Osteocyte (in vitro differentiated cells): Measurements from ENCODE around the gene HOMEZ. TPM values are rescaled to one million over a fixed set of nuclear protein-coding genes. Genes with fewer than 3 reads are reported as not detected.
"Not testable (repeated sequence)": the region's sequence is repeated elsewhere in the genome, so short reads cannot be mapped to it uniquely, and the experiment has no call there.

Source experiments
- DNase-seq: peaks from one replicate; pipeline ENCODE4 v3.0.0; 2021; ENCODE audit warnings: mixed read lengths; ENCODE audit not compliant: unreplicated experiment; ENCODE audit errors: extremely low spot score
- H3K27ac Mint-ChIP-seq: one replicate; pipeline ENCODE4 v1.8.0; 2021; ENCODE audit warnings: mild to moderate bottlenecking, mixed read lengths; ENCODE audit not compliant: unreplicated experiment
- H3K27me3 Mint-ChIP-seq: one replicate; pipeline ENCODE4 v1.8.0; 2021; ENCODE audit warnings: mixed read lengths; ENCODE audit not compliant: unreplicated experiment
- H3K36me3 Mint-ChIP-seq: one replicate; pipeline ENCODE4 v1.8.0; 2021; ENCODE audit warnings: mixed read lengths; ENCODE audit not compliant: unreplicated experiment
- H3K4me1 Mint-ChIP-seq: one replicate; pipeline ENCODE4 v1.8.0; 2021; ENCODE audit warnings: mixed read lengths; ENCODE audit not compliant: unreplicated experiment
- H3K4me3 Mint-ChIP-seq: one replicate; pipeline ENCODE4 v1.8.0; 2021; ENCODE audit warnings: mild to moderate bottlenecking, moderate library complexity, mixed read lengths; ENCODE audit not compliant: unreplicated experiment
- H3K9me3 Mint-ChIP-seq: one replicate; pipeline ENCODE4 v1.8.0; 2021; ENCODE audit warnings: mixed read lengths; ENCODE audit not compliant: unreplicated experiment
- CTCF ChIP-seq: fragments of 200-600 bp; sonication (generic); IDR thresholded peaks from 2 replicates; pipeline ENCODE4 v1.5.0; 2021; ENCODE audit warnings: antibody characterized with exemption, mild to moderate bottlenecking, moderate library complexity
- total RNA-seq: library from RNA; stranded (reverse); gene quantifications from 2 replicates; pipeline ENCODE4 v1.2.1, GENCODE V29; 2021

HOMEZ gene
- total RNA-seq, 1 donor from 2014 or later: 8.4 TPM

- no peak for TF ChIP-seq CTCF
- H3K36me3 Mint-ChIP-seq: no peaks in the 10 kb centered on the region
Observed at GRCh38 chr14:23242076-23242475, 43.9 kb downstream of the HOMEZ start.

GRCh38 chr14:23241061-23241715, 44.7 kb downstream of the HOMEZ start:
- peaks cover 50% of the 10 kb centered on the region for H3K27me3 Mint-ChIP-seq
- H3K4me1 Mint-ChIP-seq: not testable (repeated sequence)

More at GRCh38 chr14:23242076-23242475, 43.9 kb downstream of the HOMEZ start:
- no peak for DNase-seq
- H3K27ac Mint-ChIP-seq: no peak overlapping the region
- H3K27me3 Mint-ChIP-seq: peaks cover 52% of the 10 kb centered on the region
- peaks cover 8% of the 10 kb centered on the region for H3K4me1 Mint-ChIP-seq
- H3K9me3 Mint-ChIP-seq: no peaks in the 10 kb centered on the region
- H3K4me3 Mint-ChIP-seq: no peak overlapping the region

GRCh38 chr14:23240661-23241060, 45.3 kb downstream of the HOMEZ start:
- no peak for TF ChIP-seq CTCF
- Mint-ChIP-seq H3K27ac (no peak overlapping the region), H3K36me3 (no peaks in the 10 kb centered on the region), H3K4me1 (peaks cover 8% of the 10 kb centered on the region), H3K4me3 (no peak overlapping the region), H3K9me3 (no peaks in the 10 kb centered on the region), H3K27me3 (peaks cover 45% of the 10 kb centered on the region)
- DNase-seq: no peak

More at GRCh38 chr14:23241061-23241715, 44.7 kb downstream of the HOMEZ start:
- H3K9me3 Mint-ChIP-seq, H3K4me3 Mint-ChIP-seq, DNase-seq, H3K27ac Mint-ChIP-seq, H3K36me3 Mint-ChIP-seq: not testable (repeated sequence)

- peaks cover 28% of the 10 kb centered on the region for H3K27me3 Mint-ChIP-seq
- H3K36me3 Mint-ChIP-seq: no peaks in the 10 kb centered on the region
- H3K4me1 Mint-ChIP-seq: peaks cover 8% of the 10 kb centered on the region
- no peaks in the 10 kb centered on the region for H3K9me3 Mint-ChIP-seq
- peak; percentile 89 for DNase-seq
- no peak for TF ChIP-seq CTCF
- no peak within 1 kb of the TSS for H3K27ac Mint-ChIP-seq
- H3K4me3 Mint-ChIP-seq: peak within 1 kb of the TSS; percentile 62
Observed at GRCh38 chr14:23237772-23238594, 47.9 kb downstream of the HOMEZ start, which contains the start of gene RNF212B. Gene RNF212B, plus strand, starts transcription at chr14:23237936. Its CDS starts 2,410 bp downstream, at chr14:23240346.

- H3K9me3 Mint-ChIP-seq, DNase-seq, H3K27me3 Mint-ChIP-seq, H3K4me3 Mint-ChIP-seq, H3K36me3 Mint-ChIP-seq, H3K4me1 Mint-ChIP-seq, H3K27ac Mint-ChIP-seq: not testable (repeated sequence)
Observed at GRCh38 chr14:23232241-23232808, 53.6 kb downstream of the HOMEZ start.

GRCh38 chr14:23228812-23229211, 57.1 kb downstream of the HOMEZ start:
- TF ChIP-seq CTCF: no peak
- no peak overlapping the region for H3K27ac Mint-ChIP-seq
- no peaks in the 10 kb centered on the region for H3K36me3 Mint-ChIP-seq
- peaks cover 25% of the 10 kb centered on the region for H3K27me3 Mint-ChIP-seq
- H3K4me1 Mint-ChIP-seq: no peaks in the 10 kb centered on the region
- no peak for DNase-seq
- H3K9me3 Mint-ChIP-seq: peaks cover 15% of the 10 kb centered on the region
- H3K4me3 Mint-ChIP-seq: no peak overlapping the region
